Subcutaneous abdominal adipose tissue (tissue), 5 donors: ENCODE measurements around the gene LRMDA.

Source experiments
- H3K27ac ChIP-seq: one replicate; pipeline ENCODE4 v1.7.0; 2013; ENCODE audit warnings: low read depth, mild to moderate bottlenecking, inconsistent platforms, low read length, moderate library complexity
- H3K27me3 ChIP-seq, 5 donors: one replicate each; pipeline ENCODE4 v1.7.0; 2013; ENCODE audit warnings: low read length in 5 of 5, inconsistent platforms in 1 of 5; ENCODE audit not compliant: control insufficient read depth in 5 of 5, insufficient read depth in 4 of 5
- H3K36me3 ChIP-seq, 5 donors: one replicate each; pipeline ENCODE4 v1.7.0; 2013; ENCODE audit warnings: low read length in 5 of 5; ENCODE audit not compliant: control insufficient read depth in 5 of 5, insufficient read depth in 5 of 5
- H3K4me1 ChIP-seq, 5 donors: one replicate each; pipeline ENCODE4 v1.7.0; 2013; ENCODE audit warnings: low read length in 5 of 5, mild to moderate bottlenecking in 3 of 5, moderate library complexity in 1 of 5; ENCODE audit not compliant: control insufficient read depth in 5 of 5, insufficient read depth in 5 of 5
- H3K4me3 ChIP-seq, 5 donors: one replicate each; pipeline ENCODE4 v1.7.0; 2013; ENCODE audit warnings: low read length in 5 of 5, low read depth in 1 of 5
- H3K9ac ChIP-seq, 5 donors: one replicate each; pipeline ENCODE4 v1.7.0; 2013; ENCODE audit warnings: low read length in 5 of 5, mild to moderate bottlenecking in 4 of 5, moderate library complexity in 3 of 5
- H3K9me3 ChIP-seq, 5 donors: one replicate each; pipeline ENCODE4 v1.7.0; 2013; ENCODE audit warnings: low read length in 5 of 5; ENCODE audit not compliant: control insufficient read depth in 5 of 5
- donor health status: healthy.
- donor health status: healthy.
- donor health status: healthy.
- donor health status: healthy.
- donor health status: healthy.

The LRMDA gene

DNA sequence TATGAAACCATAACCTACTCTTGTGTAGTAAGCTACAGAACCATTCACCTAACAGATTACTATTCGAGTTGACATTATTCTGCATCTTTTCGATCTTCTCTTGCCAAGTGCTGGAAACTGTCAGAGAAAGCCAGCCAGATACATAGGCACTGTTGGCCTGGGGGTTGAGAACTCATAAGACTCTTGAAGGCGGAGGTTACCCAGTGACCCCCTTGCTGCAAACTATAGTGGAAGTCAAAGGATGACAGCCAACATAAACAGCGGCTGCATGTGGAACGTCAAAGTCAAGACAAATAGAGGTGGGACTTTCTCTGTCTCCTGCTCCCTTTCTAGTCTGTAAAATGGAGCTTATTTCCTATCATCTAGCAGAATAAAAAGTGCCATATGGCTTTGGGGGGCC, 394.2 kb downstream of the LRMDA start:
- no peak overlapping the region for H3K27ac ChIP-seq
- H3K27me3 ChIP-seq = no peaks in the 10 kb centered on the region
- no peaks in the 10 kb centered on the region for H3K9me3 ChIP-seq
- no peak overlapping the region for H3K9ac ChIP-seq
- peaks cover 0 to 5% (median 0%) of the 10 kb centered on the region in 5 donors for H3K4me1 ChIP-seq
- H3K4me3 ChIP-seq = no peak overlapping the region
- no peaks in the 10 kb centered on the region for H3K36me3 ChIP-seq

DNA sequence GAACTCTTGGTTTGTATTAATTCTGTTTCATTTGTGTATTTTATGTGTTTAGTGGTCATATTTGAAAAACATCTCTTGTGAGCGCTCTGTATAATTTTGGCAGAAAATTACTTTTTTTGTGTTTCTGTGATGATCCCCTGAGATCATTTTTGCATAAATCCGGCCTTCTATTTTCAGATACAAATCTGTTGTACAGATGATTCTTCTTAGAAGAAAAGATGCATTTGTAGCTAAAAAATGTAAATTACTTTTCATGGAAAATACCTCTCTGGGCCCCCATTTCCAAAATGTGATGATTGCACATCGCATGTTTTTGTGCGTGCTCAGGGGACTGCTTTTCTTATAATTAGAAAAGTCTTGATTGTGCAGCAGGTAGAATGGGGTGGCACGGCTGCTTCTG, 395.4 kb downstream of the LRMDA start:
- no peaks in the 10 kb centered on the region for H3K9me3 ChIP-seq

DNA sequence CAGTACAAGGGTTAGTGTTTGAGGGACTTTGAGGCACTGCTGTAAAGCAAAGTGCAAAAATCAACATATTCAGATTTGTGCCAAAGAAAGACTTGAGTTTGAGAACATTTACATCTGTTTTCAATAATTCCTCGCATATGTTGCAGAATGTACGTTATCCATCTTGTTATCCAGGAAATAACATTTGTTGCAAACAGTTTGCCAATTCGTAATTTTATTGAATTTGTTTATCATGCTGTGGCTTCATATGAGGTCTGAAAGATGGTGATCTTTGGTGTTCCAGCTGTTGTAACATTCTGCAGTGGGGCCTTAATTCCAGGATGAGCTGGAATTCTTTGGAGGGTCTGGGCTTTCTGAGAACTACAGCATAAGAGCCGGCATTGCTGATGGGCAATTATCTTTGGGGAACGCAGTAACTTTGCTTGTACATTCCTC, 396.2 kb downstream of the LRMDA start:
- no peak overlapping the region for H3K27ac ChIP-seq
- no peaks in the 10 kb centered on the region for H3K36me3 ChIP-seq
- H3K4me3 ChIP-seq = no peak overlapping the region
- no peaks in the 10 kb centered on the region for H3K9me3 ChIP-seq
- no peaks in the 10 kb centered on the region for H3K27me3 ChIP-seq
- peaks cover 0 to 5% (median 0%) of the 10 kb centered on the region in 5 donors for H3K4me1 ChIP-seq
- H3K9ac ChIP-seq = no peak overlapping the region

More for the DNA sequence above, 395.4 kb downstream of the LRMDA start:
- Histone ChIP-seq H3K36me3 (no peaks in the 10 kb centered on the region), H3K4me3 (no peak overlapping the region), H3K9ac (no peak overlapping the region), H3K27ac (no peak overlapping the region), H3K27me3 (no peaks in the 10 kb centered on the region), H3K4me1 (peaks cover 0 to 5% (median 0%) of the 10 kb centered on the region in 5 donors)

DNA sequence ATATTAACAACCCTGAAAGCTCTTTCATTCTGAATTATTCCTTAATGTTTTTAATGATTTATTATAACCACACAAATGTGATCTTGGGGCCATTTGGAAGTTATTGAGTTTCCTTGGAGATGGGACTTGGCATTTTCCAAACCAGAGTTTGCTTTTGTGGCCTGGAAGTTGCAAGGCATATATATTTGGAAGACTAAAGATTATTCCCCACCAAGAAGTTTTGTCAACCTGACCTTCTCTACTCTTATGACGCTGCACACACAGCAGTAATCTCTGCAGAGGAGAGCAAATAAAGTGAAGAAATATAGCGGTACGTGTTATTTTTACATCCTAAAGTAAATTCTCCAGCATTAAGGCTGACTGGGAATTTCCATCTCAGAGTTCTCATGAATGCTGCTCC, 397.0 kb downstream of the LRMDA start:
- peaks cover 0 to 5% (median 0%) of the 10 kb centered on the region in 5 donors for H3K4me1 ChIP-seq
- no peak overlapping the region for H3K27ac ChIP-seq
- no peak overlapping the region for H3K9ac ChIP-seq
- no peaks in the 10 kb centered on the region for H3K36me3 ChIP-seq
- no peaks in the 10 kb centered on the region for H3K27me3 ChIP-seq
- no peaks in the 10 kb centered on the region for H3K9me3 ChIP-seq
- no peak overlapping the region for H3K4me3 ChIP-seq

DNA sequence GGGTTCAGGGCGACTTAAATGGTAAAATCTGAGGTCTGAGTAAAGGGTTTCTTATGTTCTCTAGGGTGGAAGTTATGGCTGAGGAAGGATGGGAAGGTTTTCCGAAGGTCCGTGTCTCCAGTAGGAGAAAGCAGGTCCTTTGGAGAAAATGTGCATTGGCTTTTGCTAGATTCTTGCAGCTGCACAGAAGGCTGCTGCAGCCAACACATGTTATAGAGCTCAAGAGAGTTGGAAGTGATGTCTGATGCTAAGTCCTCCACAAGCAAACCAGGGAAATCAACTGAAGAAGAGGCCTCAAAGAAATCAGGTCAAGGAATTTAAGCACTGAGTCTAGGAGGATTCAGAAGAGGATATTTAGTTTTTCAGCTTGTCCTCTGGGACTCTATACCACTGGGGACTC, 404.6 kb downstream of the LRMDA start:
- no peak overlapping the region for H3K27ac ChIP-seq
- H3K36me3 ChIP-seq = no peaks in the 10 kb centered on the region
- H3K27me3 ChIP-seq = no peaks in the 10 kb centered on the region
- no peak overlapping the region for H3K9ac ChIP-seq
- no peaks in the 10 kb centered on the region for H3K9me3 ChIP-seq
- H3K4me1 ChIP-seq = peaks cover 0 to 4% (median 0%) of the 10 kb centered on the region in 5 donors
- no peak overlapping the region for H3K4me3 ChIP-seq

DNA sequence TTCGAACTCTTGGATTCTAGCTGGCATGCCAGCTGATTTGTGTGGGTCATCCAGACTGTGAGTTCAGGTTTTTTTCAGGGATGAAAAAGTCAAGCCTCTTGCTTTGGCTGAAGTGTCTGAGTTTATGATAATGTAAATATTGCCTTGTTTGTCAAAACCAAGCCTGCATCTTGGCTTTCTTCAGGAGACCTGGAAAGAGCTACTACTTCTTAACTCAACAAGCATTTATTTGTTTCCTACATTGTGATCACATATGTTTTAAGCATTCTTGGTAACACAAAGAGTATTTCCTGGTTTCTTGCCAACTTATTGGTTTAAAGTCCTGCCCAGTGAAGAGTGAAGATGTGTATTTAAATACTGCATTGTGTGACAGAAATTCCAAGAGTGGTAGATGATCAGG, 407.1 kb downstream of the LRMDA start:
- no peak overlapping the region for H3K9ac ChIP-seq
- H3K27ac ChIP-seq = no peak overlapping the region
- no peaks in the 10 kb centered on the region for H3K9me3 ChIP-seq
- no peaks in the 10 kb centered on the region for H3K36me3 ChIP-seq
- no peaks in the 10 kb centered on the region for H3K27me3 ChIP-seq
- no peak overlapping the region for H3K4me3 ChIP-seq
- H3K4me1 ChIP-seq = peaks cover 0 to 4% (median 0%) of the 10 kb centered on the region in 5 donors

DNA sequence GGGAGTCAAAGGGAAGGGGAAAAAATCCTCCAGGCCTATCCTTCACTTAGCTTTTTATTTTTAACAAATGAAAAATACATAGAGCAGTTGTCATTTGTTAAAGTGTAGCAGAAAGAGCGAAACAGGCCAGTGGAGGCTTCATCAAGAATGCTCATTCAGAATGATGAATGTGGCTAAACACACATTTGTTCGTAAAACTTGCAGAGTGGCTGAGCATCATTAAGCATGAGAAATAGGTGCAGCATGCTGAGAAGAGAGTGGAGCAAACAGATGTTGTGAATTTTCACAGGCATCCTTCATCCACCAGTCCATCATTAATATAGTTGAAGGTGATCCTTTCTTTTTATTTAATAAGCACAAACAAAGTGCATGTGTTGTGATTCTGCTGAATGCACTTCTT, 407.6 kb downstream of the LRMDA start:
- Histone ChIP-seq H3K4me3 (no peak overlapping the region), H3K36me3 (no peaks in the 10 kb centered on the region), H3K9ac (no peak overlapping the region), H3K27me3 (no peaks in the 10 kb centered on the region), H3K27ac (no peak overlapping the region), H3K4me1 (peaks cover 0 to 4% (median 0%) of the 10 kb centered on the region in 5 donors), H3K9me3 (no peaks in the 10 kb centered on the region)

DNA sequence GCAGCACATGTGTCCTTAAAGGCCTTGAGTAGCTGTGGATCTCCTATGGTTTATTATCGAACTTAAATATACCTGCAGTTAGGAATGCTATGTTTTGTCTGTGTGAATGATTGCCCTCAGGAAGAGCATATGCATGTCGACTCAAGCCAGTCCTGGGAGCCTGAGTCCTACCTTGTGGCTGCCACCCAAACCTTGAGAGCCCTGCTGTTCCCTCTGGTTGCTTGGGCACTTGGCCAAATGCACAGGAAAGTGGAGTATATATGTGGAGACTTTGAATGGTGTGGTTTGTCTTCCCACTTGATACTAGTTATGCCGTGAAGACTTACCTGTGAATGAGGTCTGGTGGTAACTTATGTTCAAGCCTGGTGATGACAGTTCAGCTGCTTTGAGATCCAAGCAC, 409.8 kb downstream of the LRMDA start:
- Histone ChIP-seq H3K27me3 (no peaks in the 10 kb centered on the region), H3K9me3 (no peaks in the 10 kb centered on the region), H3K27ac (no peak overlapping the region), H3K36me3 (no peaks in the 10 kb centered on the region), H3K4me3 (no peak overlapping the region), H3K4me1 (peaks cover 0 to 12% (median 9%) of the 10 kb centered on the region in 5 donors), H3K9ac (no peak overlapping the region)

DNA sequence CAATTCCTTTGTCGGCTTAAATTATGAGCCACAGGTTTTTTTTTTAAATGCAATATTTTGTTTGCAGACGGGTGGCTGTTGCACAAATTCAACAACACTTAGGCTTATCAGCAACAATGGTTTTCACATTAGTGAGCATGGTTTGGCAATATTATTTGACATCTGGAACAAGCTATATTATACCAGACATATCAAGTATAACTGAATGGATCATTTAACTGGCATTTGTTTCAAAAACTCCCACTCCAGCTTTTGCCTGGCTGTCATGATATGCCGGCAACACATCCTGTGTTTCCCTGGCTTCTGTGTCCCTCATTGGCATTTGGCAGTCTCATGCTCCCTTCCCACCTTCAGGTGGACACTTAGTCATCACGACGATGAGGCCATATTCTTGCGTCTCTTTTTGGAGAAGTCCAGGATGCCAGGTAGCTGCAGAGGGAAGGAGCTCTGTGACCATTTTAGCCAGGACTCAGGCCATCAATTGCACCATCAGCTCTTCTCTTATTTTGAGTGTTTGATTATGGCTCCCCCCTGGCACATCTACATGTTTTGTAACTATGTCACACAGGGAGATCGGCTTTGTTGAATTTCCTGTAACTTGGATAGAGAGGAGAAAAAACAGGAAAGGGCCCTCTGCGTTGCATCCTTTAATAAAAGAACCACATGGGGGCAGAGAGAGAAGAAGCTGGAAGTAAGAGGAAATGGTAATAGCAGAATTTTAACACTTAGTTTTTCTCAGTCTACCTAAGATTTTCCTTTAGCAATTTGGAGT, 413.9 kb downstream of the LRMDA start:
- H3K36me3 ChIP-seq = no peaks in the 10 kb centered on the region
- H3K9me3 ChIP-seq = no peaks in the 10 kb centered on the region
- no peaks in the 10 kb centered on the region for H3K27me3 ChIP-seq
- no peak overlapping the region for H3K4me3 ChIP-seq
- H3K4me1 ChIP-seq = peaks cover 0 to 10% (median 8%) of the 10 kb centered on the region in 5 donors
- H3K27ac ChIP-seq = no peak overlapping the region
- no peak overlapping the region for H3K9ac ChIP-seq

DNA sequence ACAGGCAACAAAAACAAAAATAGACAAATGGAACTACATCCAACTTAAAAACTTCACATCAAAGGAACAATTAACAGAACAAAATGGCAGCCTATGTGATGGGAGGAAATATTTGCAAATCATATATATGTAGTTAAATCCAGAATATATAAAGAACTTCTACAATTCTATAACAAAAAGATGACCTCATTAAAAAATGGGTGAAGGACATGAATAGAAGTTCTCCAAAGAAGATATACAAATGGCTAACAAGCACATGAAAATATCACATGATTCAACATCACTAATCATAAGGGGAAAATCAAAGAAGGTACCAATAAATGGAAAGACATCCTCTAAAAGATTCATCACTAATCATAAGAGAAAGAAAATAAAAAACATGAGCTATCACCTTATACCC, 416.1 kb downstream of the LRMDA start:
- Histone ChIP-seq H3K36me3 (no peaks in the 10 kb centered on the region), H3K9ac (no peak overlapping the region), H3K27ac (no peak overlapping the region), H3K4me3 (no peak overlapping the region), H3K4me1 (peaks cover 0 to 10% (median 8%) of the 10 kb centered on the region in 5 donors), H3K27me3 (no peaks in the 10 kb centered on the region), H3K9me3 (no peaks in the 10 kb centered on the region)
